GM19372 (cell line): ENCODE measurements around the gene NOP53.
"Not testable (repeated sequence)": the region's sequence is repeated elsewhere in the genome, so short reads cannot be mapped to it uniquely, and the experiment has no call there.

Experiments
- ATAC-seq: cut with Tn5 transposase; IDR thresholded peaks from one replicate; pipeline ENCODE4 v1.9.1; 2021; ENCODE audit warnings: mild to moderate bottlenecking, low read depth, moderate library complexity; ENCODE audit not compliant: unreplicated experiment

Gene NOP53

GRCh38 chr19:47745010-47745901 is at the start of gene NOP53:
NOP53 (plus strand) TSS chr19:47745546; CDS start chr19:47745560, 14 bp downstream.
- peak; percentile 68 for ATAC-seq

DNA sequence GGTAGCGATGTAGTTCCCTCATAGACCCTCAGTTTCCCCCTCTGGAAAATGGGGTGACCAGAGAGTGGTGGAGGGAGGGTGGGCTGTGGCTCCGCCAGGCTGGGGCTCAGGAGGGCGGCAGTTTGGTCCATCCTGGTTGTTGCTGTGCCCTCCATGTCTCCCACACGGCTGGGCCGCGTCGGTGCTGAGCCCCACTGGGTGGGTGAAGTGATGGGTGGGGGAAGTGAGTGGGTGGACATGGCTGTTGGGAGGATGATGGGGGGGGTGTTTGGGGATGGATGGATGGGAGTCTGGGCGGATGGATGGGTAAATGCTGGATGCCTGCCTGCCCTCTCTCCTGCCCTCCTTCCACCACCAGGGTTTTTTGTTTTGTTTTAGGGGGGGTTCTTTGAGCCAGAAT is 48.7 kb upstream of the NOP53 start:
- ATAC-seq = no peak

DNA sequence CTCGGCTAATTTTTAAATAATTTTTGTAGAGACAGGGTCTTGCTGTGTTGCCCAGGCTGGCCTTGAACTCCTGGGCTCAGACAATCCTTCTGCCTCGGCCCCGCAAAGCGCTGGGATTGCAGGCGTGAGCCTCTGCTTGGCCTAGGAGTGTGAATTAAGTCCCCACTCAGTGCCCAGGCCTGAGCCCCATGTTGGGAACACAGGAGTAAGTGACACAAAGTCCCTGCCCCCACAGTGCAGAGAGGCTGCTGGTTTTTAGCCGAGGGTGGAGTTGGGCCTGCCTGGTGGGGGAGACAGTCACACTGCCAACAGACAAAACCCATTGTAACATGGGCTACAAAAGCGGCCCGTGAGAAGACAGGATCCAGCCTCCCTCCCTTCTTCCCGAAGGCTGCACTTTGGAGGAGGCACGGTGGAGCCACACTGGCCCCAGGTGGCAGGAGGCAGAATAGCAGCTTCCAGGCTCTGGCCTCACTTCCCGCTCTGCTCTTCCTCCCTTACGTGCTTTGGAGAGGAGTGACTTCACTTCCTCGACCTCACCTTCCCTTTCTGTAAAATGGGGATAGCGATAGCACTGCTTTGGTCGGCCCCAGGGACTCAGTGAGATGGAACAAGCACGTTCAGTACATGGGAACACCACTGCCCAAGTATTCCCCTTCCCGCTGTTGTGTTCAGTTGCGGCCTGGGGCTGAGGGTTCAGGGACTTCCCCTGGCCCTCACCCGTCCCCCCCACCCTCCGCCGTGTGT is 47.3 kb upstream of the NOP53 start:
- ATAC-seq = no peak

DNA sequence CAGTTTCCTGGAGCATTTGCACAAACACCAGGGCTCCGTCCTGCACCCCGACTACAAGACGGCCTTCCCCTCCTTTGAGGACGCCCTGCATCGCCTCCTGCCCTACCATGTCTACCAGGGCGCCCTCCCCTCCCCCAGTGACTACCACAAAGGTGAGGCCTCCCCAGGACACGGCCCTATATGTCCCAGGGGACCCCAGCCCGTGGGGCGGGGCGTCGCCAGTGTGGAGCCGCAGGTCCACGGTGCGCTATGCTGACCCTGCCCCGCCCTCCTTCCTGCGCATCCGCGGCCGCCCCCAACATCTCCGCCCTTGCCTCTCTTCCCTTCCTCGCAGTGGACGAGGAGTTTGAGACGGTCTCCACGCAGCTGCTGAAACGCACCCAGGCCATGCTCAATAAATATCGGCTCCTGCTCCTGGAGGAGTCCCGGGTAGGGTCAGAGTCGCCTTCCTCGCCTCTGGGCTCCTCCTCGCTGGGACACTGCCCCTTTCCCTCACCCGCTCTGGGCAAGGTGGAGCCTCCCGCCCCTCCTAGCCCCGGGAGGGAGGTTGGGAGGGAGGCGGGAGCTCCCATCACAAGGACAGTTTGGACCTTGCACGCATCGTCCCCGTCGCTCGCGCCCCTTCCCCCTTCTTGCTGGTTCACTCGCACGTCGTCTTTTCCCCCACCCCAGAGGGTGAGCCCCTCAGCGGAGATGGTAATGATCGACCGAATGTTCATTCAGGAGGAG is 46.6 kb upstream of the NOP53 start:
- ATAC-seq = no peak

GRCh38 chr19:47699360-47699917 is 45.9 kb upstream of the NOP53 start:
- ATAC-seq = no peak

- no peak for ATAC-seq
Measured at GRCh38 chr19:47700934-47701716, 44.2 kb upstream of the NOP53 start.

- ATAC-seq = no peak
Measured at GRCh38 chr19:47701717-47702552, 43.4 kb upstream of the NOP53 start.

DNA sequence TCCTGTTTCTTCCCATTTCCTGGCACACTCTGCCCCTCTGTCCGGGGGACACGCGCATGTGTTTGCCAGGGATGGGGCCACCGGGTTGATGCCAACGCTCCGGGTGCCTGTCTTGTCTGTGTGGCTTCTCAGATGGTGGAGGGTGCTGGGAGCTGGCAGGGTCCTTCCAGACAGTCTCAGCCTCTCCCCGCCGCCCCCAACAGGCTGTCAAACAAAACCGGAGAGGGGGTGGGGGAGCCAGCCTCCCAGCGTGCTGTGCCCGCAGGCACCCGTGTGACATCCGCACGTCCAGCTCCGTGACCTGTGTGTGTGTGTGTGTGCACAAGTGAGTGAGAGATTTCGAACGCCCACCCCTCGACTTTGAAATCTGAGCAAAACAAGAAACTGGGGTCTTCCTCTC is 42.7 kb upstream of the NOP53 start:
- ATAC-seq = no peak

GRCh38 chr19:47703301-47703700 is 42.0 kb upstream of the NOP53 start:
- ATAC-seq = no peak

DNA sequence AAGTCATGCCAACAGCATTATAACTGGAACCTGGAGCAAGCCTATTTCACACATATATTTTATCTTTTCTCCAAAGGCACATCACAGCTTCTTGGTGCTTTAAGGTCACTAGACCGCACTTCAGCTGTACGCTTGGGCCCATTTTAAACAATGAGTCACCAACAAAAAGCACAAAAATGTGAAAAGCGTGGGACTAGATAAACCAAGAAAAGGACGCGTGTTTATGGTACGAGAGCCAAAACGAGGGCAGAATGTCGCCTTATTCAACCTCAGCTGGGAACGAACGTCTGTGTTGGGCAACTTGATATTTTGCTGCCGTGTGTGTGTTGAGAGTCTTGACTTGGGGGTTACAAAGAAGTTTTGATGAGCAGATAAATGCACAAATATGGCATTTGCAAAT is 41.3 kb upstream of the NOP53 start:
- ATAC-seq = no peak

DNA sequence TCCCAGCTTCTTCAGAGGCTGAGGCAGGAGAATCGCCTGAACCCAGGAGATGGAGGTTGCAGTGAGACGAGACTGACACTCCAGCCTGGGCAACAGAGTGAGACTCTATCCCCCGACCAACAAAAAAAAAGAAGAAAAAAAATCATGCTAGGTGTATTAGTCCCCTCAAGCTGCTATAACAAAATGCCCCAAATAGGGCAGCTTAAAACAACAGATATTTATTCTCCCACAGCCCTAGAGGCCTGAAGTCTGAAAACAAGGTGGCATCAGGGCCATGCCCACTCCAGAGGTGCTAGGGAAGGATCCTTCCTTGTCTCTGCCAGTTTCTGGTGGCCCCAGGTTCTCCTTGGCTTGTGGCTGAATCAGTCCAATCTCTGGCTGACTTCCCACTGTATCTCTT is 40.7 kb upstream of the NOP53 start:
- ATAC-seq = no peak

GRCh38 chr19:47707135-47707925 is 38.0 kb upstream of the NOP53 start:
- ATAC-seq = no peak

GRCh38 chr19:47711652-47712242 is 33.6 kb upstream of the NOP53 start:
- no peak for ATAC-seq

DNA sequence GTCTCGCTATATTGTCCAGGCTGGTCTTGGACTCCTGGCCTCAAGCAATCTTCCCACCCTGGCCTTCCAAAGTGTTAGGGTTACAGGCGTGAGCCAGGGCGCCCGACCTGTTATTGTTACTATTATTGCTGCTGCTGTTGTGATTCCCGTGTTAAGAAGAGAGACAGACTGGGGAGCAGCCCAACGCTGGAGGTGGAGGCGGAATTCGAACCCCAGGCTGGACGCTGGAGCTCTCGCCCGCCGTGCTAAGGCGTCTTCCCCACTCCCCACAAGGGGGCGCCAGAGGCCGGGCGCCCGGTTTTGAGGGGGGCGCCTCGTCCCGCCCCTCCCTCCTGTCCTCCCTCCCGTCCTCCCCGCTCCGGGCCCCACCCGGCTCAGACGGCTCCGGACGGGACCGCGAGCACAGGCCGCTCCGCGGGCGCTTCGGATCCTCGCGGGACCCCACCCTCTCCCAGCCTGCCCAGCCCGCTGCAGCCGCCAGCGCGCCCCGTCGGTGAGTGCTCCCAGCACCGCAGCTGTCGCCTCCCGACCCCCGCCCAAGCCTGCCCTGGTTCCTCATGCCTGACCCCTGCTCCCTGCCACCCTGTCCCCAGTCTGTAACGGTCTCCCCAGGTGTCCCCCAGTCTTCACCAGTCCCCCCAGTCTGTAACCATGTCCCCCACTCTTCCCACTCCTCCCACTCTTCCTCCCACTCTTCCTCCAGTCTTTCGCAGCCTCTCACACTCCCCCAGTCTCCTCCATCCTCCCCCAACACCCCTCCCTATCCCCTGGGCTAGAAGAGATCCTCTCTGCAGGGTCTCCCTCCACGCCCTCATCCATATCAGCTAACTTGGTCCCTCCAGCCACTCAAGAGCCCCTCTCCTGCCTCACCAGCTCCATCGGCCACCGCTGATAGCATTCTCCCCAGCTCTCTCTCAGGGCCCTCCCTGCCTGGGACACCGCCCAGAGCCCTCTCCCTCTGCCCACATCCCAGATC is 32.0 kb upstream of the NOP53 start, which contains the start of gene EHD2:
TSS of gene EHD2 (plus strand) at position 377 of the 976 bp plus-strand sequence. CDS start 3,191 bp downstream, outside the sequence.
- no peak for ATAC-seq

DNA sequence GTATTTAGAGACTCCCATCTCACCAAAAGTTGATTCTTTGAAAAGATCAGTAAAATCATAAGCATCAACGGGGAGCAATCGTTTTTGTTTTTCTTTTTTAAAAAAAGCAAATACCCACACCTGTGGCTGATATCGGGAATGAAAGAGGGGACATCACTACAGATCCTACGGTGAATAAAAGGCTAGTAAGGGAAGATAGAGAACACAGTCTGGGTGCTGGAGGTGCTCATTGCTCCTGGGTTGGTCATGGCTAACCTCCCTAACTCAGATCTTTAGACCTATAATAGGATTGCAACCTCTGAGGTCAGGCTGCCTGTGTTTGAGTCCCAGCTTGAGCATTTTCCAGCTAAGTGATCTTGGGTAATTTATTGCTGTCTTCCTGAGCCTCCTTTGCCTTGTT is 31.0 kb upstream of the NOP53 start:
- no peak for ATAC-seq

- ATAC-seq = not testable (repeated sequence)
Measured at GRCh38 chr19:47714855-47715254, 30.5 kb upstream of the NOP53 start.
